Activated CD4-positive, alpha-beta T cell treated with anti-CD3 and anti-CD28 coated beads, Interleukin-2, Interleukin-4, amounts not matched to agents 100 ng/mL and 50 ng/mL, durations not matched to agents 16 hours and 8 hours (primary cell): ENCODE results near the gene PDIA5.

Experiments
- DNase-seq: peaks from one replicate; pipeline ENCODE4 v3.0.0-alpha.2; 2020; ENCODE audit warnings: low spot score

PDIA5 gene

DNA sequence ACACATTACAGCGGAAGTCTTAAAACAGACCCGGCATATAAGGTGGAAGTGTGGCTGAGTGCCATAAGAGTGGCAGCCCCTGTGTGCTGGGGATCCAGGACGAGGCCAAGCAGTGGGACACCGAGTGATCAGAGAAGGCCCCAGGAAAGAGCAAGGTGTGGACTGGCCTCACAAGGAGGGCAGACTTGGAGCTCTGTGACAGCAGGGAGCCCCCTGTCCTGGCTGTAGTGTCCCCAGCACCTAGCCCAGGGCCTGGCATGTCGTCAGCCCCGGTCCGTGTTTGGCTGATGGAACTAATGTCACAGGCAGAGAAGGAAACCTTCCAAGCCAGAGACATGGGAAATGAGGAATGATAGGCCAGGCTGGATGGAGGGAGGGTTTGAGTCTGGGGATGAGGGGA lies 4.8 kb downstream of the PDIA5 start:
- no peak for DNase-seq

DNA sequence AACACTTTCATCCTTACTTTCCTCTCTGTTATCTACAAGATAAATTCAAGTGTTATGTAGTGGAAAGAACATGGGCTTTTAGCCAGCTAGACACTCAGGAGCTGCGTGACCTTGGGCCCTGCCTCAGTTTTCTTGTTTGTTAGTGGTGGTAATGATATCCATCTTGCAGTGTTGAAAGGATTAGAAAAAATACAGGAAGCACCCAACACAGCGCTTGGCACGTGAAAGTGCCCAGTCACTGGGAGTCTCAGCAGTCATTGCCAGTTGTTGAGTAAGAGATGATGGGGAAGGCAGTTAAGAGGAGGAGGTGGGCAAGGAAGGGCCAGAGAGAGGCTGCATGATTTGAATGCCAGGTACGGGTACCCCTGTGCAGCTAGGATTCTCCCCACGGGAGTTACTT lies 5.3 kb downstream of the PDIA5 start:
- DNase-seq = no peak

DNA sequence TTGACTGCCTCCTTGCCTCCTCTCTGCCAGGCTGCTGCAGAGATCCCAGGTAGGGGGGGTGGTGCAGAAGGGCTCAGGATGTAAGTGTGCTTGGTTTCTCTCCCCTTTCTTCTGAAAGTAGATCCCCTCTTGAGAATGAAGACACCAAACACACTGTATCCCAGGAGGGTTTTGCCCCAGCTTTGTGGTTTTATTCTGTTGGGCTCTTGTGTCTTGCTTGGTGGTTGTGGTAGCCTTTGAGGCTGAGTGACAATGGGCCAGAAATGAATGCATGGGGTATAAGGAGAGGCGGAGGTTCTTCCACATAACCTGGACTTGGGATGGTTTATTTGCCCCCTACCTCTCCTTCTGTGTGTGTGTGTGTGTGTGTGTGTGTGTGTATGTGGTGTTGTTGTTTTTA lies 5.7 kb downstream of the PDIA5 start:
- DNase-seq = no peak

DNA sequence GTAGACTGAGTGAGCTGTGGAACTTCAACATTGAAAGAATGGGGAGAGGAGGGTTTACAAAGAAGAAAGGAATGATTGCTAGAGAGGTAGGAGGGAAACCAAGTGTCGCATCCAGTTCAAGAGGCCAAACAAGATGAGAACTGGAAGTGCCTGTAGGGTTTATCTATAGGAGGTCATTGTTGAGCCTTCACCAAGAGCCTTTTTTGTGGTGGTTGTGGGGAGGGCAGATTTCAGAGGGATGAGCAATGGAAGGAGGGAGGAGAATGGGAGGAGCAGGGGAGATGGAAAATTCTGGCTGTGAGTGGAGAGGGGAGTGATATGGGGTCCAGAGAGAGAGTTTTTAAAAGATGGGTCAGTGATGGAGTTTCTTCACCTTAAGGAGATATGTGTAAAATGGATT lies 8.5 kb downstream of the PDIA5 start:
- no peak for DNase-seq

DNA sequence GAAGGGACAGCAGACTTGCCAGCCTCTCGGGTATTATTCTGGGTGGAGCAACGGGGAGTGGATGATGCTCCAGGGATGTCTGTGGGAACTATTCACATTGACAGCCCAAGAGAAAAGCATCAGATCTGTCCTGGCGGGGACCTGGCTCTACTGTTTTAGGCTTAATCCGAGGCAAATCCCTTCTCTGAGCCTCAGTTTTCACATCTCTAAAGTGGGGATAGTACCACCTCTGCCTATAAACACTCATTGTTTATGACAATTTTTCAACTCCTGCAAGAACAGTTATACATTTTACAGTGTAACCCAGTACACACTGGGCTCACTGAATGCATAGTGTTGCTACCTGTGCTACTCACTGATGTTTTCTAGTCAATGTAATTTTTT lies 9.3 kb downstream of the PDIA5 start:
- DNase-seq = no peak

DNA sequence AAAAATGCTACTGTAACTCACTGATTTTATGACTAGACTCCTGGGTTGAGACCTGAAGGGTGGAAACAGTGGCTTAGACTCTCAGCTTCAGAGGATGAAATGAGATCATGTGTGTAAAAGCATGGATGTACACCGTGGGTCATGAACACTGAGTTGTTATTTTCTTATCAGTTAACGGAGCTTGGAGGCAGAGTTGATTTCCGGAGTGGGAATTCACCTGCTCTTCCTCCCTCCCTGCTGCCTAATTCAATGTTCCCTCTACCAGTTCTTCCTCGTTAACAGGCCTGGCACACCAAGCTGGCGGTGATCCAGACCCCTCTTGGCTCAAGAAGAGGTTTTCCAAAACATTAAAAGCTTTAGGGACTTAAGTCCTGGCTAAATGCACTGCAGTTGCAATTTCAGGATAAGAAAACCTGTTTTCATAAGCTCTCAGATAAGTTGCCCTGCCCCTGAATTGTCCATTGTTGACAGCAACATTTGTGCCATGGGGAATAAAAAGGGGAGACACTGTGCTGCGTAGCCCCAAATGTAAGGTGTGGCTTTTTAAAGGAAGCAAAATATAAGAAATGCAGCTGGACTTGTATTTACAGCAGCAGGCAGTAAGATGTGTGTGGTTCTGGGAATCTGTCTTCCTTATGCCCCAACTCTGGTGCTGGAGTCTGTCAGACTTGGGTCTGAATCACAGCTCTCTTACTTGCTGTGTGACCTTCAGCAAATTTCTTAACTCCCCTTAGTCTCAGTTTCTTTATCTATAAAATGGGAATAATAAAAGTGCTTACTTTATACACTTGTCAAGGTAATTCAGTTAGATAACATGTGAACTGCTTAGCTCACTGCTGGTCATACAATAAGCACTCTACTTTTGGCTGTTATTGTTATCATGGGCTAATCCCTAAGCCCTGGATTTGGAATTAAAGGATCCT lies 9.9 kb downstream of the PDIA5 start:
- no peak for DNase-seq

DNA sequence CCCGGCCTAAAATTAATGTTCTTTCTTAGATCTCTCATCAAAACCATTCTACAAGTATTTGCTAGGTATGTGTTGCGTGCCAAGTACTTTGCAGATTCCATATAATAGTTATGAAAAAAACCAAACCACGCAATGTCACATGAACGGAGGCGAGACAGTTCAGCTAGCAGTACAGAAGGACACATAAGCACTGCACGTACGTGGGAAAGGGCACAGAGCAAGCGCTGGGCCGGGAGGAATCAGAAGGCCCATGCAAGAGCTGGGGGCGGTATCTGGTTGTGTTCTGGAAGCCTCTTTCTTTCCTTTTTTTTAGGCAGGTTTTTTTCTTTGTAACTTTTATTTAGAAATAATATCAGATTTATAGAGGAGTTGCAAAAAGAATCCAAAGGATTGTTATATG lies 11.3 kb downstream of the PDIA5 start:
- no peak for DNase-seq

DNA sequence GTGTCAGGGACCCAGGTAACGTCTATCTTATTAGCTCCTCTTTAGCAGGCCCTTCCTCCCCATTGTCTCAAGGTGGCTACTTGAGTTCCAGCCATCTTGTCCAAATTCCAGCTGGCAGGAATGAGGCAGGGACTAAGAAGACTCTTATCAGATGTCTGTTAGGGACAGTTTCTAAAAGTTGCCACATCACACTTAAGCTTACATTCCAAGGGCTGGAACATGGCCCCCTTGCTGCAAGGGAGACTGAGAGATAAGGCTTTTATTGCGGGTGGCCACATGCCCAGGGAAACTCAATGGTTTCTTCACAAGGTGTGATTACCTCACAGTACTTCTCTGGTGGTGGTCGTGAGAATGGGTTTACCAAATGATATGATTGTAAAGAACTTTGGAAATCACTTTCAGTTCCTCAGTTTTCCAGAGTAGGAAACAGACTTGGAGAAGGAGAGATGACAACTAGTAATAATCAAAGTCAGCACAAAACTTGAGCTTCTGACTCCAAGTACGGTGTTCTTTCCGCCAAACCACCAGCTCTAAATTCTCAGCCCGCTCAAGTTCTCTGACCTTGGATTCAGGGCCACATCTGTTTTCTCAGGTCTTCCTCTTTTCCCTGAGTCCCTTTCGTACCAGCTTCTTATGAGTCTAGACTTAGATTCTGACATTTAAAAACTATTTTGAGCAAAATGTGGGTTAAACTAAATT lies 14.2 kb downstream of the PDIA5 start:
- DNase-seq = no peak

DNA sequence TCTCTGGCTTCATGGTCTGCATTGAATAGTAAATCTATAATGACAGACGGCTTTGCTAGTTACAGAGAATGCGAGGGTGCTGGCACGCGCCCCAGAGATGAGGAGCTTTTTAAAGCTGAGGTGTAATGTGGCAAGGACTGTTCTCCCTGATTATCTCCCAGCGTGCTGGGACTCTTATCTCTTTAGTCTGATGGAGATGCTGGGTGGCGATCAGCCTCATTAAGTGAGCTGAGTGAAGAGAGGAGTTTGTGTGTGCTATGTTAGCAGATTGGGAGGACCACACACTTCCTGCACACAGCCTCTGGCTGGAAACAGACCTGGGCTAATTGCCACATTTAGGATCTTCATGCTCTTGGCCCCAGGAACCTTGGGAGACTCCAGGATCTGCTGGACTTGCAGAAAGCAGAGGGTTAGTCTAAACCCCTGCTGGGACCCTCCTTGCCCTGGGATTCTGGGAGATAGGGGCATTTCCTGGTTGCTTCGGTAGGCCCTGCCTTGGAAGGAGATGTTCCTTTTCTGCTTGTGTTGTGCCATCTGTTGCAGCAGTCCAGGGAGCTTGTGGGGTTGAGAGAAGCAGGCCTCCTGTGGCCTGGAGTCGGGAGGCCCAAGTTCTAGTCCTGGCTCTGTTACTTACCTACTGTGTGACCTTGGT lies 15.0 kb downstream of the PDIA5 start:
- no peak for DNase-seq

DNA sequence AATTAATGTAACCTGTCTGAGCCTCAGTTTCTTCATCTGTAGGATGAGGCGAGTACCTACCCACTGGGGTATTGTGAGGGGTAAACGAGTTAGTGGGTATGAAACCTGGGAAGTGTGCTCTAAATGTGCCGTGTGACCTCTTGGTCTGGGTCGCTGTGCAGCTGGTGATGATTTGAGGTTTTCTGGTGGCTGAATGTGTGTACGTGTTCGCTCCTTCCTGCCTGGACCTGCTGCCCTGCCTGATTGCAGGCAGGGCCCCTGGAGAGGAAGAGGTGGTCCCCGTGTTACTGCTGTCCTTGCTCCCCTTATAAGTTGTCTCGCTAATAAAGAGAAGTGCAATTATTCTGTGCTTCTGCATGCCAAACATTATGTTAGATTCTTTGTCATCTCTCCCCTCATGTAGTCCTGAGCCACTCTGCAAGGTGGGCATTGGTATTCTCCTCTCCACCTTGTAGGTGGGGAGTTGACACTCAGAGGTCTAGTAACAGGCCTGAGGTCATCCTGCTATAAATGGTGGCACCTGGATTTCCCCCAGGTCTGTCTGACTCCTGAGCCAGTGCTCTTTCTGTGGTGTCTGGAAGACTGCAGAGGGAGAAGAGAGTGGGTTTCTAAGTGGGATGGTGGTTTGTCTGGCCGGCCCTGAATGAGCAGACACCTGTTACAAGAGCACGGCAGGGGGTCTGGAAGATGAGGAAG lies 15.7 kb downstream of the PDIA5 start:
- DNase-seq = no peak

DNA sequence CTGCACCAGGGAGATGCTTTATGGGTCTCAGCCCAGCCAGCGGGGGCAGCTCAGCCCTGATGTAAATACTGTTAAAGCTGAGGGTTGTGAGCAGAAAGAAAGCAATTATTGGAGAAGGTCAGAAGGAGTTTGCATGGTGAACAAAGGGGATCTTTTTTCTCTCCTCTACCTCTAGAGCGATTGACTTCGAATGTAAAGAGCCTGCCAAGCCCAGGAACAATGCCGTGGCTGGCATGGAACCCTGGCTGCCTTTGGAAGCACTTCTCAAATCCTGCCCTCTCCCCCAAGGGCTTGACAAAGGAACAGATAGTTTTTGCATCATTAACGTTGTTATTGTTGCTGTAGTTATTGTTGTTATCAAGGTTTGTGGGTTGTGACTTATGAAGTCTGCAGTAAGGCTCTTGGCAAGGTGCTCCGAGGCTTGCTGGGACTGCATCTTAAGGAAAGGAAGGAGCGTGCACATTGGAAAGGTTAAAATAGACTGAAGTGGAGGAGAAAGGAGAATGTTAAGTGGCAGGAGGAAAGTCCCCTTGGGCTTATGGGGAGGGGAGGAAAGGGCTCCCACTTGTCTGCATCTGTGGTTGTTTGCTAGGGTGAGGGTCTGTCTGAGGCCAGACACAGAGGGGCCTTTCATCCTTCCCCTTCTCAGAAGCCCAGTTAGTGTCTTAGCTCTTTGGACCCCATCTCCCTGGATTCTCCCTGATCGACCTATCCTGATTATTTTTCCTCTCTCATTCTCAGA lies 16.7 kb downstream of the PDIA5 start:
- DNase-seq = no peak

DNA sequence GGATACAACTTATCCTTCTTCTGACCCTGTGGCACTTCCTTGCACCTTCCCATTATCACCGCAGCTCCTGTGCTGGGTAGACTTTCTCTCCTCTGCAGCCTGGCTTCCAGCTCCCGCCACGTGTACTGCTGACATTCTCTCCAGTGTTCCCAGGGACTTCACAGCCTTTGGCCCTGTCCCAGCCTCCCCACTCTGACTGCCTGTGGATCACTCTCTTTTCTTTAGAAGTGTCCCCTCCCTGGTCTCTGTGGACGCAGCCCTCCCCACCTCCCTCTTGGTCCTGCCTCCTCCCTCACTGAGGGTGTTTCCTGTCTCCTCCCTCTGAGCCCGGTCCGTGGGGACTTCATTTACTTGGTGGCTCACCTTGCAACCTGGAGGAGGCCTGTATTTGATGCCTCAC lies 17.4 kb downstream of the PDIA5 start:
- DNase-seq = no peak

DNA sequence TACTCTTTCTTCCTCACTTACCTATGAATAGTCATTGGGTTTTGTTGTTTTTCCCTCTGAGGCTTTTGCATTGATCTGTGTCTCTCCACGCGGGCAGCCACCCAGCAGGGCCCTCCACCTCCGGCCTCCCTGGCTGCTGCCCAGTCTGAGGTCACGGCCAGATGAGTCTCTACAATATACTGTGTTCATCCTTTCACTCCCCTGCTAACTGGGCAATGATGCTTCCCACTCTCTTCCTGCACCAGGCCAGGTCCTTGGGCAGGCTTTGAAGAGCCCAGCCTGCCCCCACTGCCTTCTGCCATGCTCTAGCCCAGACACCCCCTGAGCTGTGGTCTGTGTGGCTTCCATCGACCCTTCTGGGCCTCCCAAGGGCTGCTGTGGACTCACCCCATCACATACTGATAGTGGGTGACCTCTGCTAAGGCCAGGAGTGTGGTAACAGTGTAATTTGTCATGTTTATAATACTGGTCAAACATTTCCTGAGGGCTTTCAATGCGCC lies 18.0 kb downstream of the PDIA5 start:
- no peak for DNase-seq

DNA sequence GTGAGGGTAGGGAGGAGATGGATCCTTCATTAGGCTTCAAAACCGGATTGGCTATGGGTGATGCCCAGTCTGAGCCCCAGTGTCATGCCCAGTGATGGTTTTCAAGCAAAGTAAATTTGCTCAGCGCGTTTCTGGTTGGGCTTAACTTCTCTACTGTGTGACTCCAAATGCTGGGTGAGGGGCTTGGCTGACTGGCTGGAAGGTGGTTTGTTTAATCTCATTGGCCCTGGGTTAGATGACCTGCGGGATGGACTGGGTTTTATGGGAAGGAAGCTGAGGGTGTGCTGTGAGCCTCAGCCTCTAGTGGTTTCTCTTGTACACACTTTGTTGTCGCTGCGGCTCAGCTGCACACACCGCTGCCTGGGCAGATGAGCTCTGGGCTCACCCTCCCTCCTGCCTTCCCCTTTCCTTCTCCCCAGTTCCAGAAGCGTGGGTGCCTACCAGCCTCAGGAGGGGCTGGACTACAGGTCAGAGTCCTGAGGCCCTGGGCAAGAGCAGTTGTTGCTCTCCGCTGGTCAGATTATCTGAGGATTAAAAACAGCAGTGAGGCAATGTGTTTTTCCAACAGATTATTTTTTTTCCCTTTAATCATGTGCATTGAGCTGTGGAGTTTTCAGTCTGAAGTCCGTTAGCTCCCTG lies 18.6 kb downstream of the PDIA5 start:
- no peak for DNase-seq

DNA sequence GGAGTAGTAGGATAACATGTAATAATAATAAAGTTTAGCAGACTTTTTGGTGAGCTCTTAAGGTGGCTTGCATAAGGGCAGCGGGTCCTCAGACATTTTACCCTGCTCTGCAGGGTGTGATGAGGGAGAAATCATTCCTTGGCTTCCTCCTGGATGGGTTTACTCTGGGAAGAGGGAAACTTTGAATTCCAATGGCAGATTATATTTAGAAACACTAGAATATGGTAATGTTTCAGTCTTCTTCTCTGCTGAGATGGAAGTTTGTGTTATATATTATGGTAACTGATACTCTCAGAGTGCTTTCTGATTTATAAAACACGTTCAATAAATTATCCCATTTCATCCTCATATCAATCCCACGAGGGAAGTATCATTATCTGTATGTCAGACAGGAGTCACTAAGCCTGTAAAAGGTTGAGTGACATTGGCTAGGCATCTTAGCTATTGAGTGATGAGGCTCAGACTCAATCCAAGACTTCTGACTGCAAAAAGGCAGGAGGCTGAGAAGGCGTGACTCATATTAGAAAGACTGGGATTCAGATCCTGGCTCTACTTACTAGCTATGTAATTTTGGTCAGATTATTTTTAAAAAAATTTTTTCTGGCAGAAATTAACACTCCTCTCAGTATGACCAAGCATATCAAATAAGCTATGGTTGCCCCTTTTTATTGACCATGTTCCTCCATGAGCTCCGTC lies 19.3 kb downstream of the PDIA5 start:
- no peak for DNase-seq

DNA sequence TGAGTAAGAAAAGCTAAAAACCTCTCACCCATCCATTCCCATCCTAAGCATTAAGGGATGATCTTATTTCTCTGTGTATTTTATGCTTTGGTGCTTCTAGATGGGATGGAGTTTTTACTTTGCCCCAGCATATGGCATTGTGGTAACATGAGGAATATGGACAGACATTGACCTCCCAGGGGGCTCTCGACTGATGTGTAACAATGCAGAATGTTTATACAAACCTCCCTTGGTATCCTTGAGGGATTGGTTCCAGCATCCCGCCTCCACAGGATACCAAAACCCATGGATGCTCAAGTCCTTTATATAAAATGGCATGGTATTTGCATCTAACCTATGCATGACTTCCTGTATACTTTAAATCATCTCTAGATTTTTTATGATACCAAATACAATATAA lies 21.6 kb downstream of the PDIA5 start:
- DNase-seq = no peak

DNA sequence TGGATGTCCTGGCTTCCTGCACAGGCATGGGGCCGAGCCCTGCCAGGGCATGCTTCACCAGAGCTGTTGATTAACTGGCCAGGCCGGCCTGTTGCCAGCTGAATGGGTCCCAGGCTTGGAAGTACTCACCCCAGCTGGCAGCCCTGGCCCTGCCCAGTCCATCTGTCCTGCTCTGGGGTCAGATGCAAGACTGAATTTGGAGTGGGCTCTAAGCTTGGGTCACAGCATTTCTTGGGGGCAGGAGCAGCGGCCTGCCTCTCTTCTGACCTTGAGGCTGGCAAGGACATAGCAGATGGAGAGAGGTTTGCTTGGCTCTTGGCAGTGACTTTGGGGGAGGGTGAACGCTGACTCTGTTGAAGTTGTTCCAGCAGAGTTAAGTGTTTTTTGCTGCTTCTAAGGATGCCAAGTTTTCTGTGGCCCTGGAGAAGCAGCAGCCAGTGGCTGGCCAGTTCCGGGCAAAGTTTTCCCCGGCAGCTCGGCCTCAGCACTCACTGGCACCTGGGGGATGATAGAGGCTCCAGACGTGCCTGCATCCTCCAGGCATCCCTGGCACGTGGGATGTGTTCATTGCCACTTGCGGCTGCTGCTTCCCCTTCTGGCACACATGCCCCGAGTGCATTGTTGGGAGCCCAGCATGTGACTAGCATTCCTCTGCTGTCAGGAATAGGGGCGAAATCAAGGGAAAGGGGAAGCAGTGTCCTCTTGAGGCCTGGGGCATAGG lies 22.9 kb downstream of the PDIA5 start:
- DNase-seq = no peak

DNA sequence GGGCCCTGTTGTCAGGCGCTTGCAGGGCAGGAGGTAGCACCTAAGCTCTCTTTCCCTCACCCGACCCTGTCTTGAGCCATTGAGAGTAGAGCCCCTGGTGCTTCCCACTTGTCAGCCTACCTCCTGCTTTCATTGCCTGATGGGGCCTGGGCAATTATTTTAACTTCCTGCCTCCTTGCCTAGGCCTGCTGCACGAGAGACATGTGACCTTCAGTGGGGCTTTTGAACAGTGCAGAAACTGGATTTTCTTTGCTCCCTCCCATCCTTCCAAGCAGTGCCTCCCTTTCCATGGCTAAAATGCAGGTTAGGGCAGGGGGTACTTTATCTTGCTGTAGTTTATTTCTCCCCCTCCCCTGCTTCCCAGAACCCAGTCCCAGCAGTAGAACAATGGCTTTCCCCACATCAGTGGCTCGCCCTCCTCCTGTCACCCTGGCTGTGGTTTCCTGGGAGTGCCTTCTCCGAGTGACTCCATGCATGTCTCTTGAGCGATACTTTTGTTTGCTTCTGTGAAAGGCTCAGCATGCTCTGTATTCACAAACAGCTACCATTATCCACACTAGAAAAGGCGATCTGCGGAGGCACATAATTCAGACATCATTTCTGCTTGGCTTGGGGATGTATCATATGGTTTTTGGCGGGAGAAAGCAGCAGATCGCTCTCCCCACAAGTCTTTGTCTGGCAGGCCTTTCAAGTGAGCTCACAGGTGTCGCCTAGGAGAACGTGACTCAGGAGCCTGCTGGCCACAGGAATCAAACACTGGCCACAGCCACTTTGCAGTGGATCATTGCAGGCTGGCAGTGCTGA lies 24.1 kb downstream of the PDIA5 start:
- DNase-seq = no peak

DNA sequence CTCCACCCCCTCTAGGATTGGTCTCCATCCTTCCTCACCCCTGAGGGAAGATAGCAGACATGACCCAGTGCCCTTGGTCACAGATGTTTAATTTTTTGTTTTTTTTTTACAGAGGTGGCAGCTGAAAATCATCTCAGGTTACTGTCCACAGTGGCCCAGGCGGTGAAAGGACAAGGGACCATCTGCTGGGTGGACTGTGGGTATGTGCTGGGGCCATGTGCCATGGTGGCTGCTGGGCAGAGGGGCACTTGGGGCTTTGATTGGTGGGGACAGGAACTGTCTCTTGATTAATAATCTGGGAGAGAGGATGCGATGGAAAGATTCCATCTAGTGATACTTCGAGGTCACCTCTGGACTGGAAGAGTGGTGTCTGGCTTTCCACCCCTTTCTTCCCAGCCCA lies 25.4 kb downstream of the PDIA5 start:
- no peak for DNase-seq
